ENCODE results near the gene PRPF19.
"Not testable (repeated sequence)": the region's sequence is repeated elsewhere in the genome, so short reads cannot be mapped to it uniquely, and the experiment has no call there.

PRPF19 gene

GRCh38 chr11:60923326-60923725 lies 16.9 kb upstream of the PRPF19 start:
- no peak for DNase-seq (ENCODE audit: low spot score)

GRCh38 chr11:60922906-60923305 lies 16.5 kb upstream of the PRPF19 start:
- no peak for DNase-seq (ENCODE audit: low spot score)

DNA sequence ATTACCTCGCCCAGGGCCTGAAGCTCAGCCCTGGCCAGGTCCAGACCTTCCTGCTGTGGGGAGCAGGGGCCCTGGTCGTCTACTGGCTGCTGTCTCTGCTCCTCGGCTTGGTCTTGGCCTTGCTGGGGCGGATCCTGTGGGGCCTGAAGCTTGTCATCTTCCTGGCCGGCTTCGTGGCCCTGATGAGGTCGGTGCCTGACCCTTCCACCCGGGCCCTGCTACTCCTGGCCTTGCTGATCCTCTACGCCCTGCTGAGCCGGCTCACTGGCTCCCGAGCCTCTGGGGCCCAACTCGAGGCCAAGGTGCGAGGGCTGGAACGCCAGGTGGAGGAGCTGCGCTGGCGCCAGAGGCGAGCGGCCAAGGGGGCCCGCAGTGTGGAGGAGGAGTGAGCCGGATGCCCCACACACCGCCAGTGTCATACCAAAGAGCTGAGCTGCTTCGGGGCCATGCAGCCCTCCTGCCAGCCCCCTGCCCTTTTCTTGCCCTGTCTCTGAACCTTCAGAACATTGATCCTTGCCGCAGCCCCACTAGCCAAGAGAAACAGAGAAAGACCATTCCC lies 15.5 kb upstream of the PRPF19 start:
- no peak for DNase-seq (ENCODE audit: low spot score)

DNA sequence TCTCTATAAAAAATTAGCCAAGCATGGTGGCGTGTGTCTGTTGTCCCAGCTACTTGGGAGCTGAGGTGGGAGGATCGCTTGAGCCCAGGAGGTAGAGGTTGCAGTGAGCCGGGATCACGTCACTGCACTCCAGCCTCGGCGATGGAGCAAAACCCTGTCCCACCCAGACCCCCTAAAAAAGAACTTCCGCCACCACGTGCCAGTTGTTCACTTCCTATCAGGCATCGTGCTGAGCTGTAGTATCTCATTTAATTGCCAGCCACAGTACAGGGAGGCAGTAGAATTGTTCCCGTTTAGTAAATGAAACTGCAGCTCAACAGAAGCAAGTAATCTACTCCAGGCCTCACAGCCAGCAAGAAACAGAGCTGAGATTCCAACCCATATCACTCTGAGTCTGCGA lies 14.9 kb upstream of the PRPF19 start:
- no peak for DNase-seq (ENCODE audit: low spot score)

DNA sequence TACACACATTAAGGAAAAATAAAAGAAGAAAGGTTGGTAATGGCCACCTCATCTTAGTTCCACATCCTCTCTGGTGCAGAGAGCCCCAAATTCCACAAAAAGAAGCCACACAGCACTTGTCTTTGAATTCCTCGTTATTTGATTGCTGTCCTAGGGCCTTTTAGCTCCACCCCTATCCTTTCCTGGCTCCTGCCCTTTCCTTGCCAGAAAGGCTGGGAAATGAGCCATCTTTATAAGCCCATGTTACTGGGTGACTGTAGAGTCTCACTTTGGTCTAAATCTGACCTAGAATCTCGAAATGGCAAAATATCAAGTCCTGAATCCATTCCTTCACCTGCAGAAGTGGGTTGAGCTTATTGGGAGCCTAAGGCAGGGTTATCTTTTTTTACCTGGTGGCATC lies 13.6 kb upstream of the PRPF19 start:
- DNase-seq (ENCODE audit: low spot score), result no peak

DNA sequence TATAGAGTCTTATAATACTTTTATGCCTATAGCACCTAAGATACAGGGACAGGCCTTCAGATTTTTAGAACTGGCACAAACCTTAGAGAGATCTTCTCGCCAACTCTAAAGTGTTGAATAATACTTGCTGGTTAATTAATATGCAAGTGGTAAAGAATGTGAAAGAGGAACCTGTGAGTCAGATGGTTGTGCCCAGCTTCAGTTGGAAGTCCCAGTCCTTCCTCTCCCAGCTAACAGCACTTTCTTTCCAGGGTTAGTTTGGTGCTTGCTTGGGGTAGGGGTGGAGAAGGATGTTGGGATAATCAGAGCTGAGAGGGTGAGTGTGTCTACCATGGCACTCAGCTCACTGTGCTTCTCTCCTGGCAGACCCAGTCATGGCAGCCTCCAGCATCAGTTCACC lies 12.9 kb upstream of the PRPF19 start:
- DNase-seq (ENCODE audit: low spot score), result no peak

DNA sequence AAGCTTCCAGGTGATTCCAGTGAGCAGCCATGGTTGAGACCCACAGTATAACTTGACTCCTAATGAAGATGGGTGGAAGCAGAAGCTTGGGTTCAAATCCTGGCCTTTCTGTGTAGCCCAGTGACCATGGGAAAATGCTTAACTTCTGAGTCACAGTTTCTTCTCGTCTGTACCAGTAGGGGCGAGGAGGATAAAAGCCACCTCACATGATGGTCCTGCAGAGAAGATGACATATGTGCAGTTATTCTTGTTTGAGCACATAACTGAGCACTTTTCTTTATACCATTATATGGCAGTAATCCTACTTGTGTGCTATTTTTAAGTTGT lies 12.5 kb upstream of the PRPF19 start:
- peak; percentile 49 for DNase-seq (ENCODE audit: low spot score)

GRCh38 chr11:60918251-60918938 lies 12.0 kb upstream of the PRPF19 start:
- no peak for DNase-seq (ENCODE audit: low spot score)

DNA sequence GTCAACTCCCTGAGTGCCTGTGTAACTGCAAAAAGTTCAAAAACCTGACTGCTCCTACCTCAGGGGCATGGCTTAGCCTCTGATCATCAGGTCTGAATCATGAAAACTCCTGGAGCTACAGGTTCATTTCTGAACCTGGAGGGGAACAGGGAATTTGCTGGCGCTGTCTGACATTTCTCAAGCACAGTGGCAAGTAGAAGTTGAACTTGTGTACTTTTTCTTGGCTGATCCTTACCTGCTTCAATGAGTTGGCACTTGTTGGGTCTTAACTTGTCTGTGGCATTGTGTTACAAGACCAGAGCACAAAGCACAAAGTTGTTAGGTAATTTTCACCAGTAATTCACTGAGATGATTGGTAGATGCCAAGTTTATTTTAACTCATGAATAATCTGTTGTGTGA lies 10.9 kb upstream of the PRPF19 start:
- no peak for DNase-seq (ENCODE audit: low spot score)

GRCh38 chr11:60916669-60917206 lies 10.4 kb upstream of the PRPF19 start:
- DNase-seq (ENCODE audit: low spot score), result no peak

DNA sequence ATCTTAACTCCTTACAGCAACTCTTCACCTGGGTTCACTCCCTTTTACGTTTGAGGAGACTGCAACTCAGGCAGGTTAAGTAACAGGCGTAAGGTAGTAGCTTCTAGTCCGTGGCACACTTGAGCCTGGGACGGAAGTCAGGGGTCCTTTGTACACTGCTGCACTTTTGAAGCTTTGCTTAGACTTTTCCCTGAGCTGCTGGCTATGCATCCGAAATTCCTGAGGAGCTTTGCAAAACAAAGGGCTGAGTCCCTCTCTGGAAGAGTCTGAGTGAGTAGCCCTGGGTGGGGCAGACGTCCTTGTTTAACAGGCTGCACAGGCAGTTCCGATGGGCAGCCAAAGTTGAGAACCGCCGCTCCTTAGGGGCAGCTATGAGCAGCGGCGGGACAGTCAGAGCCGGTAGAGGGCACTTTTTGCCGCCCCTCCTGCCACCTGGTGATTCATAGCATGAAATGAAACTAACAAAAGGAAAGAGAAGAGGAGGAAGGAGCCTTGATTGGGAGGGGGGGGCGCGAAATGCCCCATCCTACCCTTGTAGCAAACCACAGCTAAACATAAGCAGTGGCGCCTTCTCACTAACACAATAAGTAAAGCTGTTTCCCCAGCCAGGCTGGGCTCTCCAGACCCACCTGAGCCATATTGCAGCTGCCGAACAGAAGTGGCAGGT lies 9.0 kb upstream of the PRPF19 start:
- DNase-seq (ENCODE audit: low spot score), result peak; percentile 34

- DNase-seq (ENCODE audit: low spot score), result no peak
Observed at GRCh38 chr11:60914633-60915247, 8.4 kb upstream of the PRPF19 start.

GRCh38 chr11:60913793-60914632 lies 7.6 kb upstream of the PRPF19 start, which contains the start of gene TMEM109:
TMEM109 (plus strand) TSS chr11:60914158; CDS start chr11:60919694, 5,536 bp downstream.
- DNase-seq (ENCODE audit: low spot score), result peak; percentile 95

- DNase-seq (ENCODE audit: low spot score), result no peak
Observed at GRCh38 chr11:60912851-60913528, 6.6 kb upstream of the PRPF19 start.

DNA sequence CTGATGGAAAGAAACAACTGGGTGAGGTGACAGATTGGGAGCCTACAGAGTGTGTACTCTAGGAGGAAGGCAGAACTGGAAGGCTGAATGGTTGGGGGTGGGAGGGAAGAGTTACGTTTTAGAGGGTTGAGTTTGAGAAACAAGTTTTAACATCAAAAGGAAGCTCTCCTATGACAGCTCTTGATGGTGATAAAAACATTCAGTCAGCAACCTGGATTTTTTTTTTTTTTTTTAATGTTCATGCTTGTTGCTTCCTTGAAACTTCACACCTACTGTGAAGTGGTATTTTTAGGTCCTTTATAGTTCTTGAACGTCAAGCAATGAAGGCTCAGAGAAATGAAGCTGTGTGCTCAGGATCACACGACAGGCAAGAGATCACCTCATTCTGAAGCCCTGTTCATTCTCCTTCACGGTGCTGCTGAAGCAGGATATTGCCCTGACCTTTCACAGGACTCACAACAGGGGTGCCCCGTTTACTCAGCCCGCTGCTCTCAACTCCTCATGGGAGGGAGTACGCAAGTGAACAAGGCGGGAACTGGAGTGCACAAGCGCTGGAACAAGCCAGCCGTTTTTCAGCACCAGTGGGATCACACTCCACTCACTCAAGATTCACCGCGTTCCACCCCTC lies 6.0 kb upstream of the PRPF19 start:
- DNase-seq (ENCODE audit: low spot score), result no peak

GRCh38 chr11:60910711-60911380 lies 4.5 kb upstream of the PRPF19 start:
- DNase-seq (ENCODE audit: low spot score), result no peak

DNA sequence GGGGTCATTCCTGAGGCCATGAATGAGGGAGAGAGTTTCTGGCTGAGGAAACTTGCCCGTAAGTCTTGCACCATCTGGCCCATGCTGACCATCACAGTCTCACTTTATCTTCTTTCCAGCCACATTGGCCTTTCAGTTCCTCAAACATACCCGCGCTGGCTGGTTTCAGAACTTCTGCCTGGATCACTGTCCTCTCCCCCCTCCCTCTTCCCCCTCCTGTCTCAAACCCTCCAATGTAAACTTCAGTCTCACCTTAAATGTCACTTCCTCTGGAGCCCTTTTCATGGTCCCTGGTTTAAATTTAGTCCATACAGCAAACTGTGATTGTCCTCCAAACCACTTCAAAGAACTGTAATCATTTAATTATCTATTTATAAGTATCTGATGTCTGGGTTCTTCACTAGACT lies 3.9 kb upstream of the PRPF19 start:
- no peak for DNase-seq (ENCODE audit: low spot score)

DNA sequence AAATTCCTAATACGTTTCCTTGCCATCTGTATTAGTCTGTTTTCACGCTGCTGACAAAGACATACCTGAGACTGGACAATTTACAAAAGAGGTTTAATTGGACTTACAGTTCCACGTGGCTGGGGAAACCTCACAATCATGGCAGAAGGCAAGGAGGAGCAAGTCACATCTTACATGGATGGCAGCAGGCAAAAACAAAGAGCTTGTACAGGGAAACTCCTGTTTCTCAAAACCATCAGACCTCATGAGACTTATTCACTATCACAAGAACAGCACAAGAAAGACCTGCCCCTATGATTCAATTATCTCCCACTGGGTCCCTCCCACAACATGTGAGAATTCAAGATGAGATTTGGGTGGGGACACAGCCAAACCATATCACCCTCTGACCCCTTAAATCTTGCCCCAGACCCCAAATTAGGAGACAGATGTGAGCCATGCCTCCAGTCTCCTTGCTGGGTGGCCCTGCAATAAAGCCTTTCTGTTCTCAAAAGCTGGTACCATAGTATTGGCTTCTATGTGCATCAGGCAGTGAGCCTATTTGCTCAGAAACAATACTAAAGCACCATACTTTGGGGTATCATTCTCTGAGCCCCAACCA lies 3.4 kb upstream of the PRPF19 start:
- DNase-seq (ENCODE audit: low spot score), result not testable (repeated sequence)

DNA sequence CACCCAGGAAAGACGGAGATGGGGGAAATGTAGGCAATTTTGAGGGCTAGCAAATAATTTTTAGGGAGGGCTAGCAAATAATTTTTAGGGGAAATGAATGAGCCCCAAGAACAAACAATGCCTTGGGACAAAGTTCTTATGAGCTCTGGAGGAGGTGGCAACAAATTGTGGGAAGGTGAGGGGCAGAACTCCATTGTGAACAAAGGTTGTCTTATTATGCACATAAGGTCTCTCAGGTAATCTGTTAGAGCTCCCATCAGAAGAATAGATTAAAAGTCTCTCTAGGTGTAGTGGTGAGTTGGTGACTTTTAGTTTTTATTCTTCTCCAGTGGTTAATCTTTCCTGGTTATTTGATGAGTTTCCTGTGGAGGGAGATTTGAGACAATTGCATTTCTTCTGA lies 2.4 kb upstream of the PRPF19 start:
- DNase-seq (ENCODE audit: low spot score), result no peak

GRCh38 chr11:60905551-60906113 lies 753 bp downstream of the PRPF19 start:
- no peak for DNase-seq (ENCODE audit: low spot score)

All from COLO829 (cell line).